Panc1 (cell line): Measurements from ENCODE around the gene PLEKHA1. TPM values are rescaled to one million over a fixed set of nuclear protein-coding genes. Genes with fewer than 3 reads are reported as not detected.

Experiments used
- ATAC-seq: fragments of 200-7000 bp; cut with Tn5 transposase; 2 replicates; pipeline ENCODE4 v1.9.1; 2020; ENCODE audit warnings: mild to moderate bottlenecking, moderate library complexity
- BruUV-seq: library from RNA; stranded (reverse); fragments of 400-500 nt; replicated peaks from 2 replicates; lab custom pipeline; 2021; lab: Mats Ljungman, UMichigan
- CTCF ChIA-PET: fragments of 300-600 bp; sonication (Branson Sonifier 250); formaldehyde crosslinking; loops from one replicate; lab custom pipeline; 2022; ENCODE audit warnings: antibody characterized with exemption; lab: Charles Lee
- POLR2A ChIA-PET: fragments of 300-600 bp; sonication (Branson Sonifier 250); formaldehyde crosslinking; loops from one replicate; lab custom pipeline; 2022; ENCODE audit warnings: antibody characterized with exemption; lab: Charles Lee
- DNase-seq: peaks from one replicate; pipeline ENCODE4 v3.0.0-alpha.2; 2010; ENCODE audit warnings: low read depth, low spot score
- H3K27ac ChIP-seq: 2 replicates; pipeline ENCODE4 v1.5.1; 2011; ENCODE audit warnings: mild to moderate bottlenecking, low read length, inconsistent platforms
- H3K27me3 ChIP-seq: fragments of 200-500 bp; sonication (Bioruptor generic); 2 replicates; pipeline ENCODE4 v1.6.0; 2014; ENCODE audit warnings: low read length, inconsistent platforms; ENCODE audit not compliant: control insufficient read depth, insufficient read depth
- H3K36me3 ChIP-seq: fragments of 200-500 bp; sonication (Bioruptor generic); 2 replicates; pipeline ENCODE4 v1.5.1; 2014; ENCODE audit warnings: inconsistent platforms, mild to moderate bottlenecking, low read length, moderate library complexity; ENCODE audit not compliant: control insufficient read depth, insufficient read depth
- H3K4me1 ChIP-seq: 2 replicates; pipeline ENCODE4 v1.5.1; 2011; ENCODE audit warnings: inconsistent platforms, mild to moderate bottlenecking, low read length, moderate library complexity; ENCODE audit not compliant: control insufficient read depth, insufficient read depth
- H3K4me3 ChIP-seq, 2 experiments: 2 replicates each; pipeline ENCODE4 v1.5.1; 2011 to 2012; ENCODE audit warnings: low read depth in 2 of 2, low read length in 2 of 2, mild to moderate bottlenecking in 2 of 2, inconsistent platforms in 1 of 2, moderate library complexity in 1 of 2
- H3K9me3 ChIP-seq: fragments of 200-500 bp; sonication (Bioruptor generic); 2 replicates; pipeline ENCODE4 v1.5.1; 2014; ENCODE audit warnings: low read depth, mild to moderate bottlenecking, inconsistent platforms, low read length, moderate library complexity; ENCODE audit not compliant: control insufficient read depth, insufficient read depth
- CTCF ChIP-seq: fragments of 450-650 bp; IDR thresholded peaks from 2 replicates; pipeline ENCODE4 v1.5.1; 2017; ENCODE audit warnings: mild to moderate bottlenecking
- POLR2AphosphoS5 ChIP-seq: IDR thresholded peaks from 2 replicates; pipeline ENCODE4 v1.6.1; 2012; ENCODE audit warnings: mild to moderate bottlenecking, low read depth, low read length, moderate library complexity
- REST ChIP-seq, 2 experiments: IDR thresholded peaks; 2 replicates each; pipeline ENCODE4 v1.6.1; 2011 to 2012; ENCODE audit warnings: low read depth in 2 of 2, control low read depth in 1 of 2, low read length in 1 of 2, mild to moderate bottlenecking in 1 of 2, moderate library complexity in 1 of 2; ENCODE audit not compliant: insufficient read depth in 1 of 2
- SIN3A ChIP-seq: IDR thresholded peaks from 2 replicates; pipeline ENCODE4 v1.6.1; 2012; ENCODE audit warnings: low read depth, mild to moderate bottlenecking, low read length, moderate library complexity, borderline replicate concordance; ENCODE audit not compliant: insufficient read depth
- TCF7L2 ChIP-seq: IDR thresholded peaks from 2 replicates; pipeline ENCODE4 v1.6.1; 2011; ENCODE audit warnings: mild to moderate bottlenecking, low read depth, low read length, inconsistent platforms
- in situ Hi-C: cut with HindIII; loops from 2 replicates; pipeline ENCODE4 v1.10.0; 2016; ENCODE audit warnings: low sequenced_read_pairs, low pct_unique_long_range_greater_than_20kb
- intact Hi-C: fragments of 100-400 bp; cut with micrococcal nuclease; formaldehyde crosslinking; loops from one replicate; pipeline ENCODE4 v1.10.0; 2022; ENCODE audit not compliant: unreplicated experiment
- total RNA-seq: library from RNA; stranded (reverse); gene quantifications from one replicate; pipeline ENCODE4 v1.2.1, GENCODE V29; 2021; ENCODE audit not compliant: unreplicated experiment

Gene PLEKHA1
- total RNA-seq, 1 experiment from 2014 or later = 95.5 TPM

GRCh38 chr10:122455376-122456079 lies 81.0 kb downstream of the PLEKHA1 start:
- POLR2A ChIA-PET = no interaction called here
- Histone ChIP-seq H3K9me3 (no peaks in the 10 kb centered on the region), H3K4me3 (no peak overlapping the region), H3K27me3 (no peaks in the 10 kb centered on the region), H3K36me3 (no peaks in the 10 kb centered on the region), H3K27ac (no peak overlapping the region), H3K4me1 (peaks cover 8% of the 10 kb centered on the region)
- no peak for TF ChIP-seq SIN3A
- TF ChIP-seq REST (IDR thresholded peaks at IDR 0.05; ENCODE audit: insufficient read depth in 1 of 2, low read depth in 2 of 2, low read length in 1 of 2) = no peak
- no peak for TF ChIP-seq POLR2AphosphoS5
- TF ChIP-seq TCF7L2 = no peak
- TF ChIP-seq CTCF = no peak
- in situ Hi-C loops = no loop called here
- intact Hi-C loops = loop anchor here (10.0 kb wide), 1 partner anchor 109 kb away; the partner anchor contains the start of gene DMBT1
- no peak for ATAC-seq
- CTCF ChIA-PET = no interaction called here
- no peak for DNase-seq
- BruUV-seq = no TSS peak

- H3K27ac ChIP-seq = no peak overlapping the region
- ChIA-PET CTCF (no interaction called here), POLR2A (no interaction called here)
- TF ChIP-seq REST (IDR thresholded peaks at IDR 0.05; ENCODE audit: insufficient read depth in 1 of 2, low read depth in 2 of 2, low read length in 1 of 2) (no peak), SIN3A (no peak), TCF7L2 (no peak), CTCF (no peak), POLR2AphosphoS5 (no peak)
- DNase-seq = no peak
- H3K9me3 ChIP-seq = no peaks in the 10 kb centered on the region
- H3K4me3 ChIP-seq = no peak overlapping the region
- no peak for ATAC-seq
- in situ Hi-C loops = no loop called here
- intact Hi-C loops = loop anchor here (10.0 kb wide), 1 partner anchor 107 kb away; the partner anchor contains the start of gene DMBT1
- no peaks in the 10 kb centered on the region for H3K36me3 ChIP-seq
- no TSS peak for BruUV-seq
- no peaks in the 10 kb centered on the region for H3K27me3 ChIP-seq
- H3K4me1 ChIP-seq = peaks cover 10% of the 10 kb centered on the region
These were observed 83.4 kb downstream of the PLEKHA1 start for GRCh38 chr10:122457934-122458333.
